Activated CD4-positive, CD25-positive, alpha-beta regulatory T cell treated with anti-CD3 and anti-CD28 coated beads, Interleukin-2, amount 50 U/mL, for 16 hours (primary cell): ENCODE measurements around the gene PPIH.
"Not testable (repeated sequence)": the region's sequence is repeated elsewhere in the genome, so short reads cannot be mapped to it uniquely, and the experiment has no call there.

Experiments used
- DNase-seq: peaks from one replicate; pipeline ENCODE4 v3.0.0-alpha.2; 2020; ENCODE audit warnings: low read depth, low spot score

PPIH gene

GRCh38 chr1:42657981-42658876 lies at the start of gene PPIH:
Gene PPIH (plus strand): TSS chr1:42658423. CDS start chr1:42658447, 24 bp downstream.
- peak; percentile 85 for DNase-seq

- no peak for DNase-seq
Measured at GRCh38 chr1:42613803-42614131, 44.5 kb upstream of the PPIH start.

- no peak for DNase-seq
Measured at GRCh38 chr1:42618866-42619265, 39.4 kb upstream of the PPIH start.

- DNase-seq: no peak
Measured at GRCh38 chr1:42620307-42620706, 37.9 kb upstream of the PPIH start.

- DNase-seq: not testable (repeated sequence)
Measured at GRCh38 chr1:42621180-42621579, 37.0 kb upstream of the PPIH start.

- not testable (repeated sequence) for DNase-seq
Measured at GRCh38 chr1:42627205-42627604, 31.0 kb upstream of the PPIH start.

- no peak for DNase-seq
Measured at GRCh38 chr1:42639116-42639515, 19.1 kb upstream of the PPIH start.

- DNase-seq: no peak
Measured at GRCh38 chr1:42646056-42646455, 12.2 kb upstream of the PPIH start.

- no peak for DNase-seq
Measured at GRCh38 chr1:42657201-42657600, 1.0 kb upstream of the PPIH start.

GRCh38 chr1:42658877-42659337 lies 684 bp downstream of the PPIH start:
- DNase-seq: no peak

GRCh38 chr1:42660907-42661500 lies 2.8 kb downstream of the PPIH start:
- DNase-seq: no peak

GRCh38 chr1:42669936-42670335 lies 11.7 kb downstream of the PPIH start:
- DNase-seq: no peak

- no peak for DNase-seq
Measured at GRCh38 chr1:42670425-42670824, 12.2 kb downstream of the PPIH start.

GRCh38 chr1:42674214-42674613 lies 16.0 kb downstream of the PPIH start:
- DNase-seq: no peak

- no peak for DNase-seq
Measured at GRCh38 chr1:42674682-42675081, 16.5 kb downstream of the PPIH start.

GRCh38 chr1:42675467-42675866 lies 17.2 kb downstream of the PPIH start:
- DNase-seq: no peak

- DNase-seq: no peak
Measured at GRCh38 chr1:42676534-42677087, 18.4 kb downstream of the PPIH start.

- DNase-seq: no peak
Measured at GRCh38 chr1:42679364-42679983, 21.3 kb downstream of the PPIH start.

- no peak for DNase-seq
Measured at GRCh38 chr1:42680055-42680454, 21.8 kb downstream of the PPIH start.

- DNase-seq: no peak
Measured at GRCh38 chr1:42680921-42681683, 22.9 kb downstream of the PPIH start.

GRCh38 chr1:42681741-42682483 lies 23.7 kb downstream of the PPIH start, which contains the start of gene YBX1:
Gene YBX1 (plus strand): TSS chr1:42682418. CDS start chr1:42682566, 148 bp downstream.
- DNase-seq: peak; percentile 89
